H1 (cell line): ENCODE results near the gene HARS1. TPM values are rescaled to one million over a fixed set of nuclear protein-coding genes. Genes with fewer than 3 reads are reported as not detected.

Source experiments
- CTCF ChIA-PET: fragments of 300-600 bp; sonication (Branson Sonifier 250); formaldehyde crosslinking; loops from one replicate; lab custom pipeline; 2021; ENCODE audit not compliant: partially characterized antibody; lab: Charles Lee
- POLR2A ChIA-PET: fragments of 300-600 bp; sonication (Branson Sonifier 250); formaldehyde crosslinking; loops from one replicate; lab custom pipeline; 2021; ENCODE audit warnings: inconsistent platforms; ENCODE audit not compliant: partially characterized antibody; lab: Charles Lee
- DNase-seq, 2 experiments: peaks; one replicate each; pipeline versions ENCODE4 v3.0.0 to v3.0.0-alpha.2; 2010 to 2022; ENCODE audit warnings: low spot score in 2 of 2, low read depth in 1 of 2, mixed read lengths in 1 of 2
- FAIRE-seq: peaks from 2 replicates; lab custom pipeline; 2011; peaks lifted over from hg19 to GRCh38; lab: Jason Lieb, UNC
- H2AFZ ChIP-seq: 2 replicates; pipeline ENCODE4 v1.8.1; 2012; ENCODE audit warnings: low read length, inconsistent platforms
- H2AK5ac ChIP-seq: 2 replicates; pipeline ENCODE4 v1.6.1; 2013; ENCODE audit warnings: low read depth, low read length
- H2BK120ac ChIP-seq: replicated peaks from 2 replicates; pipeline ENCODE3; 2013; ENCODE audit warnings: low read depth, low read length, inconsistent platforms
- H2BK12ac ChIP-seq: 2 replicates; pipeline ENCODE4 v1.6.1; 2013; ENCODE audit warnings: low read depth, low read length
- H2BK15ac ChIP-seq: 2 replicates; pipeline ENCODE4 v1.6.1; 2013; ENCODE audit warnings: low read length
- H2BK20ac ChIP-seq: 2 replicates; pipeline ENCODE4 v1.6.1; 2013; ENCODE audit warnings: low read length
- H2BK5ac ChIP-seq: 2 replicates; pipeline ENCODE4 v1.6.1; 2013; ENCODE audit warnings: low read depth, low read length
- H3K14ac ChIP-seq: 2 replicates; pipeline ENCODE4 v1.6.1; 2013; ENCODE audit warnings: inconsistent platforms; ENCODE audit not compliant: insufficient read length
- H3K18ac ChIP-seq: 2 replicates; pipeline ENCODE4 v1.6.1; 2013; ENCODE audit warnings: low read length; ENCODE audit errors: extremely low read depth
- H3K23ac ChIP-seq: 2 replicates; pipeline ENCODE4 v1.6.1; 2013; ENCODE audit warnings: inconsistent platforms; ENCODE audit not compliant: insufficient read length
- H3K23me2 ChIP-seq: 2 replicates; pipeline ENCODE4 v1.6.1; 2013; ENCODE audit warnings: low read depth, low read length
- H3K27ac ChIP-seq: 2 replicates; pipeline ENCODE4 v1.6.1; 2011; ENCODE audit warnings: low read depth, low read length, inconsistent platforms
- H3K27me3 ChIP-seq, 4 experiments: replicated peaks in 1 of 4; 1 replicate in 1 of 4; 2 replicates in 3 of 4; pipeline versions ENCODE4 v1.6.1 to v1.8.1; 2011 to 2013; ENCODE audit warnings: low read length in 3 of 4, mild to moderate bottlenecking in 3 of 4, inconsistent platforms in 2 of 4, mixed read lengths in 2 of 4, moderate library complexity in 1 of 4; ENCODE audit not compliant: control insufficient read depth in 3 of 4, insufficient read depth in 3 of 4; ENCODE audit errors: extremely low read depth in 1 of 4
- H3K36me3 ChIP-seq, 4 experiments: 2 replicates each; pipeline versions ENCODE4 v1.6.1 to v1.8.1; 2011 to 2013; ENCODE audit warnings: mild to moderate bottlenecking in 4 of 4, low read length in 3 of 4, moderate library complexity in 2 of 4, control low read depth in 1 of 4, inconsistent platforms in 1 of 4; ENCODE audit not compliant: insufficient read depth in 4 of 4, control insufficient read depth in 2 of 4
- H3K4ac ChIP-seq: replicated peaks from 2 replicates; pipeline ENCODE3; 2013; ENCODE audit warnings: low read length, low read depth, mixed read lengths, inconsistent platforms; ENCODE audit not compliant: insufficient read length
- H3K4me1 ChIP-seq, 4 experiments: replicated peaks in 1 of 4; 1 replicate in 1 of 4; 2 replicates in 3 of 4; pipeline versions ENCODE4 v1.6.1 to v1.8.1; 2011 to 2013; ENCODE audit warnings: low read length in 3 of 4, inconsistent platforms in 2 of 4, mixed read lengths in 1 of 4; ENCODE audit not compliant: insufficient read depth in 4 of 4, control insufficient read depth in 3 of 4
- H3K4me2 ChIP-seq, 2 experiments: 2 replicates each; pipeline versions ENCODE4 v1.6.1 to v1.8.1; 2011 to 2013; ENCODE audit warnings: low read depth in 2 of 2, low read length in 2 of 2, control low read depth in 1 of 2, inconsistent platforms in 1 of 2, mild to moderate bottlenecking in 1 of 2; ENCODE audit not compliant: insufficient read depth in 1 of 2
- H3K4me3 ChIP-seq, 4 experiments: fragments of 200-600, 300-600 bp in 1 of 4; sonication (generic), shearing (Covaris generic), sonication (Bioruptor Twin) in 1 of 4; 2 replicates each; pipeline versions ENCODE4 v1.5.1 to v1.8.1; 2011 to 2016; ENCODE audit warnings: low read length in 4 of 4, low read depth in 3 of 4, control low read depth in 2 of 4, inconsistent platforms in 2 of 4, mild to moderate bottlenecking in 2 of 4, mixed read lengths in 1 of 4, moderate library complexity in 1 of 4; ENCODE audit not compliant: insufficient read depth in 2 of 4; ENCODE audit errors: extremely low read depth in 1 of 4
- H3K56ac ChIP-seq: replicated peaks from 2 replicates; pipeline ENCODE3; 2013; ENCODE audit warnings: low read depth, mild to moderate bottlenecking, mixed read lengths, low read length, inconsistent platforms; ENCODE audit not compliant: insufficient read length
- H3K79me1 ChIP-seq: 2 replicates; pipeline ENCODE4 v1.6.1; 2013; ENCODE audit warnings: low read depth, low read length, control low read depth
- H3K79me2 ChIP-seq, 2 experiments: 2 replicates each; pipeline versions ENCODE4 v1.6.1 to v1.8.1; 2012 to 2013; ENCODE audit warnings: low read length in 2 of 2, mild to moderate bottlenecking in 2 of 2, inconsistent platforms in 1 of 2; ENCODE audit not compliant: insufficient read depth in 2 of 2, control insufficient read depth in 1 of 2
- H3K9ac ChIP-seq, 4 experiments: replicated peaks in 1 of 4; 1 replicate in 1 of 4; 2 replicates in 3 of 4; pipeline versions ENCODE4 v1.6.1 to v1.8.1; 2011 to 2013; ENCODE audit warnings: low read depth in 3 of 4, low read length in 3 of 4, control low read depth in 2 of 4, mild to moderate bottlenecking in 2 of 4, moderate library complexity in 2 of 4, inconsistent platforms in 1 of 4; ENCODE audit errors: extremely low read depth in 1 of 4
- H3K9me3 ChIP-seq, 2 experiments: 2 replicates each; pipeline versions ENCODE4 v1.6.1 to v1.8.1; 2012 to 2013; ENCODE audit warnings: mild to moderate bottlenecking in 2 of 2, moderate library complexity in 2 of 2, control low read depth in 1 of 2, inconsistent platforms in 1 of 2, low read depth in 1 of 2, low read length in 1 of 2, mixed read lengths in 1 of 2; ENCODE audit not compliant: insufficient read depth in 2 of 2
- H4K20me1 ChIP-seq, 2 experiments: replicated peaks in 1 of 2; 2 replicates each; pipeline versions ENCODE3 to v1.8.1; 2011 to 2013; ENCODE audit warnings: inconsistent platforms in 2 of 2, low read length in 2 of 2, mild to moderate bottlenecking in 1 of 2; ENCODE audit not compliant: insufficient read depth in 2 of 2, control insufficient read depth in 1 of 2
- H4K5ac ChIP-seq: 2 replicates; pipeline ENCODE4 v1.6.1; 2013; ENCODE audit warnings: low read length, low read depth, mixed read lengths, inconsistent platforms; ENCODE audit not compliant: insufficient read length
- H4K8ac ChIP-seq: 2 replicates; pipeline ENCODE4 v1.8.0; 2013; ENCODE audit warnings: mild to moderate bottlenecking, moderate library complexity, low read length, inconsistent platforms; ENCODE audit not compliant: insufficient read depth; ENCODE audit errors: extremely low read depth
- H4K91ac ChIP-seq: replicated peaks from 2 replicates; pipeline ENCODE3; 2013; ENCODE audit warnings: low read length, mixed read lengths, inconsistent platforms; ENCODE audit not compliant: insufficient read length
- CTBP2 ChIP-seq: IDR thresholded peaks from 2 replicates; pipeline ENCODE4 v1.7.0; 2011; ENCODE audit warnings: borderline replicate concordance, mild to moderate bottlenecking, moderate library complexity, mixed read lengths, low read length; ENCODE audit not compliant: insufficient read depth, insufficient read length
- SIX5 ChIP-seq: IDR thresholded peaks from 2 replicates; pipeline ENCODE4 v1.6.1; 2011; ENCODE audit warnings: mild to moderate bottlenecking, low read depth, low read length
- WGBS, 2 experiments: shearing (Covaris generic) in 1 of 2; methylation state at CpG; one replicate each; pipeline versions ENCODE4 v1.1.6 to v1.1.7; 2013 to 2015; ENCODE audit warnings: low lambda C conversion rate in 2 of 2, mixed read lengths in 2 of 2, inconsistent platforms in 1 of 2, low coverage in 1 of 2, missing lambda C conversion rate in 1 of 2; ENCODE audit not compliant: insufficient replicate concordance in 2 of 2, insufficient coverage in 1 of 2, insufficient read length in 1 of 2; ENCODE audit errors: extremely low coverage in 1 of 2, missing lambda C conversion rate in 1 of 2; 5-methylcytosine and 5-hydroxymethylcytosine counted together
- polyA plus RNA-seq, 7 experiments: library from polyadenylated mRNA; depleted of rRNA in 3 of 7; stranded (reverse) in 5 of 7; unstranded in 2 of 7; fragments of >200 nt in 5 of 7; fragments of 200-250 nt in 2 of 7; gene quantifications; 1 replicate in 5 of 7; 2 replicates in 1 of 7; 4 replicates in 1 of 7; pipeline versions ENCODE4 v1.2.1 to v1.2.3, GENCODE V29; 2011 to 2013; ENCODE audit warnings: missing spikeins in 2 of 7, mixed read lengths in 2 of 7
- total RNA-seq: library from RNA; stranded (reverse); fragmentation: NEBNext Ultra II Directional; extraction: Animal tissue kit (Norgen Biotek cat#: 25700); gene quantifications from 2 replicates; pipeline ENCODE4 v1.2.1, GENCODE V29; 2021

Gene HARS1
- total and polyA plus RNA-seq, 2 of the 8 experiments (the other 6 are each of a cell fraction or from before 2014, with no cell fraction given) = 27.8 to 56.8 TPM

GRCh38 chr5:140737486-140737885 lies 46.3 kb upstream of the HARS1 start:
- no peak overlapping the region for H2BK20ac ChIP-seq
- no peak overlapping the region for H3K4ac ChIP-seq
- H3K27me3 ChIP-seq = no peaks in the 10 kb centered on the region
- 76% methylated on average over 1 of the region's 1 CpG; no CpG with 5 or more reads in 1 of the 2 experiments for WGBS, 2 experiments
- CTCF ChIA-PET = no interaction called here
- H2AFZ ChIP-seq = no peak overlapping the region
- H4K20me1 ChIP-seq = no peaks in the 10 kb centered on the region
- no peak overlapping the region for H3K56ac ChIP-seq
- DNase-seq = no peak
- no peak overlapping the region for H2BK15ac ChIP-seq
- no peak overlapping the region for H4K5ac ChIP-seq
- no peak overlapping the region for H4K8ac ChIP-seq
- no peak overlapping the region for H2BK12ac ChIP-seq
- POLR2A ChIA-PET = interaction anchor here (1.2 kb wide), 1 partner anchor 47 kb away, joined by 3 read pairs; the partner anchor contains the start of genes HARS1 and HARS2
- no peak overlapping the region for H3K18ac ChIP-seq
- no peak overlapping the region for H2AK5ac ChIP-seq
- H3K23ac ChIP-seq = no peak overlapping the region
- H2BK5ac ChIP-seq = no peak overlapping the region
- no peaks in the 10 kb centered on the region for H3K79me2 ChIP-seq
- no peak overlapping the region for H3K14ac ChIP-seq
- no peak overlapping the region for H3K4me2 ChIP-seq
- H4K91ac ChIP-seq = no peak overlapping the region
- H3K9me3 ChIP-seq = peaks cover 13 to 22% of the 10 kb centered on the region in 2 experiments; a peak in 2 of 4 replicates
- no peak overlapping the region for H3K27ac ChIP-seq
- no peak overlapping the region for H3K9ac ChIP-seq
- no peak for FAIRE-seq
- TF ChIP-seq CTBP2 (no peak), SIX5 (no peak)
- H3K36me3 ChIP-seq = no peaks in the 10 kb centered on the region
- no peaks in the 10 kb centered on the region for H3K23me2 ChIP-seq
- H3K79me1 ChIP-seq = no peaks in the 10 kb centered on the region
- H2BK120ac ChIP-seq = no peak overlapping the region
- no peaks in the 10 kb centered on the region for H3K4me1 ChIP-seq
- H3K4me3 ChIP-seq = no peak overlapping the region
